MG63 (cell line): ENCODE measurements around the gene KLHL3. TPM values are rescaled to one million over a fixed set of nuclear protein-coding genes. Genes with fewer than 3 reads are reported as not detected.

Experiments
- DNase-seq: peaks from one replicate; pipeline ENCODE4 v3.0.0-alpha.2; 2020
- H3K27me3 ChIP-seq: fragments of 250-450 bp; sonication (Bioruptor Pico); 2 replicates; pipeline ENCODE4 v1.5.1; 2020; ENCODE audit warnings: mild to moderate bottlenecking, moderate library complexity
- H3K36me3 ChIP-seq: fragments of 250-450 bp; sonication (Bioruptor Pico); 2 replicates; pipeline ENCODE4 v1.5.1; 2020; ENCODE audit warnings: mild to moderate bottlenecking, moderate library complexity
- H3K4me3 ChIP-seq: fragments of 250-450 bp; sonication (Bioruptor Pico); 2 replicates; pipeline ENCODE4 v1.5.1; 2020; ENCODE audit warnings: mild to moderate bottlenecking, moderate library complexity
- H3K9me3 ChIP-seq: fragments of 250-450 bp; sonication (Bioruptor Pico); 2 replicates; pipeline ENCODE4 v1.5.1; 2020; ENCODE audit warnings: mild to moderate bottlenecking, moderate library complexity
- total RNA-seq: library from RNA; depleted of rRNA; stranded (reverse); fragments of >200 nt; shearing (Covaris generic); gene quantifications from 2 replicates; pipeline ENCODE4 v1.2.3, GENCODE V29; 2014; ENCODE audit warnings: low replicate concordance

Gene KLHL3
- total RNA-seq, 1 experiment from 2014 or later: 0.82 TPM

DNA sequence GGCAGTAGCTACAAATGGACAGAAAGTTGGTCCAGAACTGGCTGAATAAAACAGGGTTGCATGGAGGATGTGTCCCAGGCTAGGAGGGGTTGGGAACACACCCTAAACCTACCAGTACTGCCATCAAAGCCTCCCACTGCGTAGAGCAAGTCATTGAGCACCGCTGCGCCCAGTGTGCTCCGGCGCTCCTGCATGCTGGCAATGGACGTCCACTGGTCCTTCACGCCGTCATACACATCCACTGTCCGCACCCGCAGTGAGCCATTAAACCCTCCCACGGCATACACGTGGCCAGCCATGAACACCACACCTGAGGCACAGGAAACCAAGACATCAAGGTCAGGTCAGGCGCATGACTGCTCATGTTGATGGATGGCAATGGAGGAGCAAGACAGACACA, 97.0 kb downstream of the KLHL3 start:
- no peak overlapping the region for H3K4me3 ChIP-seq
- no peaks in the 10 kb centered on the region for H3K9me3 ChIP-seq
- peaks cover 4% of the 10 kb centered on the region; the same call in 1 of the 2 replicates for H3K27me3 ChIP-seq
- DNase-seq: no peak
- no peaks in the 10 kb centered on the region for H3K36me3 ChIP-seq

- Histone ChIP-seq H3K4me3 (no peak overlapping the region), H3K36me3 (no peaks in the 10 kb centered on the region), H3K9me3 (peaks cover 2% of the 10 kb centered on the region), H3K27me3 (no peaks in the 10 kb centered on the region; the same call in 1 of the 2 replicates)
- DNase-seq: no peak
Measured at GRCh38 chr5:137636830-137637714, 98.8 kb downstream of the KLHL3 start.

GRCh38 chr5:137636099-137636498, 99.8 kb downstream of the KLHL3 start:
- Histone ChIP-seq H3K9me3 (peaks cover 5% of the 10 kb centered on the region), H3K36me3 (no peaks in the 10 kb centered on the region), H3K4me3 (no peak overlapping the region), H3K27me3 (no peaks in the 10 kb centered on the region)
- no peak for DNase-seq

DNA sequence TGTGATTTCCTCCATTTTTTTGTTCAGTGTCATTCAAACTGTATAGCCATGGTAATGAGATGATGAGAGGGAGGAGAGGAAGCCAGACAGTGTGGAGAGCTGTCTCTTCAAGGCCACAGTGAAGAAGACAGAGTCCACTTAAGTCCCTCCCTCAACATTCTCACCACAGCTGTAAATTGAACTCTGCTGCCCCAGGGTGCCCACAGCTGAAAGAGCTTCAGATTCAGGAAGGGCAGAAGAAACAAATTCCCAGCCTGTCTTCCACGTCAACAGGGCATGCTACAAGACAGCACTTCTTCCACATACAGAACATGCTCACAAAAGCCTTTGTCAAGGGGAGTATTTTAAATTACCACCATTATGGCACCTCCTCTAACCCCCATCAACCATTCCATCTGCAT, 100.4 kb downstream of the KLHL3 start:
- H3K4me3 ChIP-seq: no peak overlapping the region
- no peak for DNase-seq
- H3K36me3 ChIP-seq: no peaks in the 10 kb centered on the region
- no peaks in the 10 kb centered on the region for H3K27me3 ChIP-seq
- H3K9me3 ChIP-seq: peaks cover 5% of the 10 kb centered on the region

- Histone ChIP-seq H3K4me3 (no peak overlapping the region), H3K9me3 (peaks cover 5% of the 10 kb centered on the region), H3K27me3 (no peaks in the 10 kb centered on the region), H3K36me3 (no peaks in the 10 kb centered on the region)
- no peak for DNase-seq
Measured at GRCh38 chr5:137633896-137634295, 102.0 kb downstream of the KLHL3 start.

DNA sequence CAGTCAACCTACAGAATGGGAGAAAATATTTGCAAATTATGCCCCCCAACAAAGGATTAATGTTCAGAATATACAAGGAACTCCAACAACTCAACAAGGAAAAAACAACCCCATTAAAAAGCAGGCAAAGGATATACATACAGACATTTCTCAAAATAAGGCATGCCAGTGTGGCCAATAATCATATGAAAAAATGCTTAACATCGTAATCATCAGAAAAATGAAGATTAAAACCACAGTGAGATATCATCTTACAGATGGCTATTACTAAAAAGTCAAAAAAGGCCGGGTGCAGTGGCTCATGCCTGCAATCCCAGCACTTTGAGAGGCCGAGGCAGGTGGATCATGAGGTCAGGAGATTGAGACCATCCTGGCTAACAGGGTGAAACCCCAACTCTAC, 103.2 kb downstream of the KLHL3 start:
- no peak for DNase-seq
- Histone ChIP-seq H3K9me3 (peaks cover 5% of the 10 kb centered on the region), H3K27me3 (no peaks in the 10 kb centered on the region), H3K4me3 (no peak overlapping the region), H3K36me3 (no peaks in the 10 kb centered on the region)

GRCh38 chr5:137631453-137631852, 104.4 kb downstream of the KLHL3 start:
- Histone ChIP-seq H3K36me3 (no peaks in the 10 kb centered on the region), H3K9me3 (peaks cover 5% of the 10 kb centered on the region), H3K27me3 (no peaks in the 10 kb centered on the region), H3K4me3 (no peak overlapping the region)
- no peak for DNase-seq

DNA sequence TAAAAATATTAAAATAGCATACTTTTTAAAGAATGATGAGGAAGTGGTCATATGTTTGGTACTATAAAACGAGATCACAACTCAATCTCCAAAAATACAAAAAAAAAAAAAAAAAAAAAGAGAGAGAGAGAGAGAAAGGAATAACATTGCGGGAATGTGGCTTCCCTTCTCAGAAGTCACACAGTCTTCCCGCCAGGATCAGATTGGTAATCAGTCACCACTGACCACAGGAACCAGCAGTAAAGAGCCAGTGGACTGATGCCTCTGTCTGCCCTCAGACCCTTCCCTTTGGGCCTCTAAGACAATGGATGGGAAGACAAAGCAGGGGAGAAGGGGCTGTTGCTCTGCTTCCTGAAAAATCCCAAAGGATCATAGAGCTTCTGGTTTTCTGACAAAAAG, 104.9 kb downstream of the KLHL3 start:
- Histone ChIP-seq H3K27me3 (no peaks in the 10 kb centered on the region), H3K4me3 (no peak overlapping the region), H3K9me3 (peaks cover 5% of the 10 kb centered on the region), H3K36me3 (no peaks in the 10 kb centered on the region)
- no peak for DNase-seq

DNA sequence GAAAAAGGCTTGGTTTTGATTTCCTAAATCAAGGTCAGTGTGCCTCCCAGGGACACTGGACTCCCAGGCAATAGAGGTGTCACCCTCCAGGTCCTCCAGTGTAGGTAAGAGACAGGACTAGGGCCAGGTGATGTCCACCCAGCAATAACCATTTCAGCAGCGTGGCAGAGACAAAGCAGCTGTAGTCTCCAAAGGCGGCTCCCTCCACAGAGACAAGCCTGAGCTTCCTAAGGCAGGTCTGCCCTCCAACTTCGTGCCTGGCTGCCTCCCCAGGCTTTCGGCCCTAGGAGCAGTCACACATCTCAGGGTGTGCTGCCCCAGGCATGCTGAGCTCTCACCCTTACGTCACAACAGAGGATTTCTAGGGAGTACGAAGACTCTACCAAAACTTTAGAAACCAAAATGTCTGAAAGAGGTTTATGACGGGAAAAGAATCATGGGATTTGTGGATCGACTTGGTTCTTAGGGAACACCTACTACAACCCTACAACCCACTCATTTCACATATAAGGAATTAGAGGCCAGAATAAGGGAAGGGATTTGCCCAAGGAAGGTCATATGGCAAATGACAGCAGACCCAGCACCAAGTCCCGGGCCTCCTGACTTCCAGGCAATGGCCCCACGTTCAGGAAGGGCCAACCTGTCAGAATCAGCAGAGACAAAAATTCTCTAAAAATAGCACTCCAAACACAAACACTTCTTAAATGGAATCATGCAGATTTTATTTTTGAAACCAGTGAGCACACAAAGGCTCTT, 105.5 kb downstream of the KLHL3 start:
- no peak for DNase-seq
- H3K4me3 ChIP-seq: no peak overlapping the region
- H3K27me3 ChIP-seq: no peaks in the 10 kb centered on the region
- H3K36me3 ChIP-seq: no peaks in the 10 kb centered on the region
- H3K9me3 ChIP-seq: peaks cover 5% of the 10 kb centered on the region

GRCh38 chr5:137629646-137630045, 106.2 kb downstream of the KLHL3 start:
- DNase-seq: no peak
- no peaks in the 10 kb centered on the region for H3K27me3 ChIP-seq
- H3K36me3 ChIP-seq: no peaks in the 10 kb centered on the region
- H3K4me3 ChIP-seq: no peak overlapping the region
- peaks cover 5% of the 10 kb centered on the region for H3K9me3 ChIP-seq

DNA sequence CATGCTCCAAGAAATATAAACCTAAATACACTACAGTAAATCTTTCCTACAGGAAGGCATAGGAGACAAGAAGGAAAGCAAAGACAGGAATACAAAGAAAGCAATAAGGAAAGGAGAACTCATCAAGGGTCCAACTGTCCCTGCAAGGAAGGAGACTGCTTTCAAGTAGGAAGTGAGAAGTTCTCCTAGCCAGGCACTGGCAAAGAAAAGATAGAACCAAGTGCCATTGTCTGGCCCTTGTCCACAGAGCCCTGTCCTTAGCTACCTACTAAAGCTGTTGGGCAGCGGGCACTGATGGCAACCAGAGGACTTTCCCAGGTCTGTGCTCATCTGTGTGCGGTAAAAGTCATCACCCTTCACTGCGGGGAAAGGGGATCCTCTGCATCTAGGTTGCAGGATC, 108.2 kb downstream of the KLHL3 start:
- no peaks in the 10 kb centered on the region for H3K27me3 ChIP-seq
- peaks cover 5% of the 10 kb centered on the region for H3K9me3 ChIP-seq
- H3K4me3 ChIP-seq: no peak overlapping the region
- no peaks in the 10 kb centered on the region for H3K36me3 ChIP-seq
- no peak for DNase-seq

DNA sequence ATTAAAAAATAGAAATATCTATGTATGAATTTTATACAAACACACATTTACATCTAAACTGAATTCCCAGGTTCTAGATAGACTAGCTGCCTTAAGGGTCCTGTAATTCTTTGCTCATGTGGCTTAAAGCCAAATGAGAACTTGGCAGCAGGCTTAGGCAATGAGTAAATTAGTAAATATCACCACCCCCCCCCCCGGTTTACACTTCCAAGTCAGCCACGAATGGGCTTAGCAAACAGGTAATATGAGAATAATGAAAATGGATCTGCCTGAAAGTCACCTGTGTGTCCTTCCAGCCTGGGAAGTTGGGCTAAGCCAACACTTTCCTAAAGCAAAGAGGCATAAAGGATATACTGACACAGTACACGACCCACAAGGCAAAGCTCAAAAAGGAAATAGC, 108.6 kb downstream of the KLHL3 start:
- no peaks in the 10 kb centered on the region for H3K27me3 ChIP-seq
- H3K9me3 ChIP-seq: peaks cover 5% of the 10 kb centered on the region
- no peaks in the 10 kb centered on the region for H3K36me3 ChIP-seq
- no peak overlapping the region for H3K4me3 ChIP-seq
- DNase-seq: no peak

GRCh38 chr5:137624786-137625349, 111.0 kb downstream of the KLHL3 start:
- Histone ChIP-seq H3K9me3 (no peaks in the 10 kb centered on the region), H3K4me3 (no peak overlapping the region), H3K27me3 (no peaks in the 10 kb centered on the region), H3K36me3 (no peaks in the 10 kb centered on the region)
- no peak for DNase-seq

- no peaks in the 10 kb centered on the region for H3K36me3 ChIP-seq
- no peak overlapping the region for H3K4me3 ChIP-seq
- H3K9me3 ChIP-seq: no peaks in the 10 kb centered on the region
- peak; percentile 45 for DNase-seq
- no peaks in the 10 kb centered on the region for H3K27me3 ChIP-seq
Measured at GRCh38 chr5:137622850-137623249, 113.0 kb downstream of the KLHL3 start.

- peak; percentile 87 for DNase-seq
- no peaks in the 10 kb centered on the region for H3K9me3 ChIP-seq
- no peak overlapping the region for H3K4me3 ChIP-seq
- H3K36me3 ChIP-seq: no peaks in the 10 kb centered on the region
- no peaks in the 10 kb centered on the region for H3K27me3 ChIP-seq
Measured at GRCh38 chr5:137621861-137622823, 113.7 kb downstream of the KLHL3 start.

GRCh38 chr5:137621306-137621705, 114.6 kb downstream of the KLHL3 start:
- no peak for DNase-seq
- no peak overlapping the region for H3K4me3 ChIP-seq
- no peaks in the 10 kb centered on the region for H3K27me3 ChIP-seq
- H3K36me3 ChIP-seq: no peaks in the 10 kb centered on the region
- no peaks in the 10 kb centered on the region for H3K9me3 ChIP-seq
